GM21515 (cell line): ENCODE data around the gene HADHB.
"Not testable (repeated sequence)": the region's sequence is repeated elsewhere in the genome, so short reads cannot be mapped to it uniquely, and the experiment has no call there.

Experiments
- ATAC-seq: cut with Tn5 transposase; IDR thresholded peaks from one replicate; pipeline ENCODE4 v1.9.1; 2021; ENCODE audit not compliant: unreplicated experiment

HADHB gene

GRCh38 chr2:26326514-26326913 lies 81.8 kb downstream of the HADHB start:
- ATAC-seq: no peak

GRCh38 chr2:26327291-26328272 lies 82.8 kb downstream of the HADHB start:
- ATAC-seq: no peak

- ATAC-seq: not testable (repeated sequence)
Measured at GRCh38 chr2:26329083-26329482, 84.3 kb downstream of the HADHB start.

GRCh38 chr2:26330114-26330549 lies 85.4 kb downstream of the HADHB start:
- peak; percentile 84 for ATAC-seq

GRCh38 chr2:26330604-26331003 lies 85.9 kb downstream of the HADHB start:
- no peak for ATAC-seq

GRCh38 chr2:26331321-26331720 lies 86.6 kb downstream of the HADHB start:
- not testable (repeated sequence) for ATAC-seq

GRCh38 chr2:26333293-26333692 lies 88.6 kb downstream of the HADHB start:
- no peak for ATAC-seq

GRCh38 chr2:26335231-26335630 lies 90.5 kb downstream of the HADHB start:
- no peak for ATAC-seq

GRCh38 chr2:26336719-26337118 lies 92.0 kb downstream of the HADHB start:
- no peak for ATAC-seq

- ATAC-seq: no peak
Measured at GRCh38 chr2:26337298-26337697, 92.6 kb downstream of the HADHB start.
